ENCODE results near the gene TPRN.

The TPRN gene

DNA sequence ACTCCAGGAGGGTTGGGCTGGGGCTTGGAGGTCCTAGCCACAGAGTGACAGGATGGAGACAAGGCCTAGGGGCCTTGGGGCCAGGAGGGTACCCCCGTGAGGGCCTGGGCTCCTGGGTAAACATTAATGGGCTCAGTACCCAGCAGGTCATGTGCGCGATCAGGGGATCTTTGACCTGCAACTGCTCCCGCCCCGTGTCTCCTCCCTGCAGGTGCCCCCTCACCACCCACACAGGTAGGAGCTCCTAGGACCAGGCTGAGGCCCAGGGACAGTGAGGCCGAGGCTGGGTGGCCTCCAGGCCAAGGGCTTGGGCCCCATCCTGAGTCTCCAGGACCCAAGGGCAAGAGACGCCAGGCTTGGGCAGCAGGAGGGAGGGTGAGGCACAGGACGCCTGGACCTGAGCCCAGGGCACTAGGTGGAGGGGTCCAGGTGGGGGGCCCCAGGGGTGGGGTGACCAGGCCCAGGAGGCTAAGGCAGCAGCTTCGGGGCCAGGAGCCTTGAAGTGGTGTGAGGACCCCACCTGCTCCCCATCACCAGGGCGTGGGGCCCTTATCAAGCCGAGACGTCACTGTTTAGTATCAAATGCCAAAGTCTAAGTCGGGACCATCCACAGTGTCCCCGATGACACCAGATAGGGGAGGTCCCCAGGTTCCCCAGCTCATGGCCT, 30.3 kb upstream of the TPRN start, which contains the start of gene SLC34A3:
SLC34A3 (plus strand) TSS at position 197 of the 667 bp plus-strand sequence. CDS start 802 bp downstream, outside the sequence.
- FAIRE-seq = no peak
- DNase-seq (ENCODE audit: insufficient read length, low spot score) = no peak

DNA sequence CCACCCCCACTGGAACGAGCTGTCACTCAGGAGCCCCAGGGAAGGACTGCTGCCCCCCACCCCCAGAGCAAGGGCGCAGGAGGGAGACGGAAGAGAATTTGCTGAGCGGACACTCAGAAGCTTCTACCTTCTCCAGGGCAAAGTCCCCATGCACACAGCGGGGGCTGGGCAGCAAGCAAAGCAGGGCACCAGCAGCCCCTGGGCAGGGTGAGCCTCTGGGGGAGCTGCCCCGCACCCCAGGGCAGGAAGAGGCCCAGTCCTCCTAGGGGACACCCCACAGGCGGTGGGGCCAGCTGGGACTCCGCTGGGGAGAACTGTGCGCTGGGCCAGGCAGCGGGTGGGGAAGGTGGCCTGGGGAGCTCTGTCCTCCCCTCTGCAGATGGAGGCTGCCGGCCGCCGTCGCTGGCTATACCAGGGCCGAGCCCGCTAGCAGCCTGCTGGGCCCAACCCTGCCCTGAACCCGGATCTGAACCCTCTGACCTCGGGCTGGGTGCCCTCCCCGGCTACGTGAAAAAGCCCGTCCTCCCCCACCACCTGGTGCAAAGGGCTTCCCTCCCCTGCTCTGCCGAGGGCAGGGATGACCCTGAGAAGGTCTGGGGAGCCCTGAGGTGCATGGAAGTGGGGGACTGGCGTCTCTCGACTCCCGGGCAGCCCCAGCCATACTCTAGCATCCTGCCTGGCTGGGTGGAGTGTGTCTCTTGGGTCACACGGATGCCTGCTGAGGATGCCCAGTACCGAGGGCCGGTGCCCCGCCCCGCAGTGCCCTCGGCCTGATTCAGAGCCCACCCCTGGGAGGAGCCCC, 29.6 kb upstream of the TPRN start:
- DNase-seq (ENCODE audit: insufficient read length, low spot score) (no peak), FAIRE-seq (no peak)
- TF ChIP-seq POU2F2 (IDR thresholded peaks at IDR 0.05; ENCODE audit: low read depth, low read length) (no peak), TAF1 (IDR thresholded peaks at IDR 0.05; ENCODE audit: low read depth, low read length) (no peak), POLR2AphosphoS5 (IDR thresholded peaks at IDR 0.05; ENCODE audit: low read depth, low read length) (no peak), SPI1 (IDR thresholded peaks at IDR 0.05; ENCODE audit: low read depth, low read length) (no peak), PAX5 (IDR thresholded peaks at IDR 0.05; ENCODE audit: insufficient read depth, low read length, severe bottlenecking) (no peak), POLR2A (IDR thresholded peaks at IDR 0.05; ENCODE audit: low read depth, low read length) (no peak)

More for the DNA sequence above, 30.3 kb upstream of the TPRN start, which contains the start of gene SLC34A3:
- no peak for TF ChIP-seq SPI1 (IDR thresholded peaks at IDR 0.05; ENCODE audit: low read depth, low read length)
- no peak for TF ChIP-seq PAX5 (IDR thresholded peaks at IDR 0.05; ENCODE audit: insufficient read depth, low read length, severe bottlenecking)
- no peak for TF ChIP-seq TAF1 (IDR thresholded peaks at IDR 0.05; ENCODE audit: low read depth, low read length)
- no peak for TF ChIP-seq POLR2AphosphoS5 (IDR thresholded peaks at IDR 0.05; ENCODE audit: low read depth, low read length)
- TF ChIP-seq POLR2A (IDR thresholded peaks at IDR 0.05; ENCODE audit: low read depth, low read length) = no peak
- TF ChIP-seq POU2F2 (IDR thresholded peaks at IDR 0.05; ENCODE audit: low read depth, low read length) = no peak

DNA sequence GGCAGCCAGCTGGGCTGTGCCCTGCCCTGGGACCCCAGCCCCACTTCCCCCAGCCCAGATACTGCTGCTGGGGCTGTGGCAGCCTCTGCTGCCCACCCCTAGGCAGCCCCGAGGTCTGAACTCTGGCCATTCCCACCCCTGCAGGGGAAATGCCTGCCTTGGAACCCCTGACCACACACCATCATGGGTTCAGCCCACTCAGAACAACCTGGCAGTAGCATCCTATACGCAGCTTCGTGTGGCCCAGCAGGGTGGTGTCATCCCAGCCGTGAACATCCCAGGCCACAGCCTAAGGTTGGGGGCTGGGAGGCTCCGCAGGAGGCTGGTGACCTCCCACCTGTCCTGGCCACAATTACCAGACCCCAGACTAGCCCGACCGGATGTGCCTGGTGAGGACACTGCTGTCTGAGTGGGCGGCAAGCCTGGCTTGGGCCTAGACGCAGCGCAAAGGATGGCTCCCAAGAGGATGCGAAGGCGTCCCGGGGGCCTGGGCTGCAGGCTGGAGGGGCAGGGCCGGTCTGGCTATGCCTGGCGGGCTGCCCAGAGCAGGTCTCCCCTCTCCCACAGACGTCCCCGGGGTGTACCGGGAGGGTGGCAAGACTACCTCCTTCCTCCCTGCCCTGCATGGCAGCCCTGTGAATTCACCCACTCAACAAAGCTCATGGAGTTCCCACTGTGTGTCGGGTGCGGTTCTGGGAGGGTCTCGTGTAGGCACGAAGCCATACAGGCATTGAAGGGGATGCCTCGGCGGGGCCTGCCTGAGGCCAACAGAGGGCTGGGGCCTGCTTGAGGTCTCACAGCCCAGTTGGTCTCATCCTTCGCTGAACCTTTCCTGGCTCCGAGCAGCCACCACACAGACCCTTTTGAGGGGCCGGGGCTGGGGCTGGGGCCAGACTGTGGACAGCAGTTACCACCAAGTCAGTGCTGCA, 28.7 kb upstream of the TPRN start:
- no peak for FAIRE-seq
- TF ChIP-seq SPI1 (IDR thresholded peaks at IDR 0.05; ENCODE audit: low read depth, low read length) (no peak), POLR2AphosphoS5 (IDR thresholded peaks at IDR 0.05; ENCODE audit: low read depth, low read length) (no peak), POU2F2 (IDR thresholded peaks at IDR 0.05; ENCODE audit: low read depth, low read length) (no peak), PAX5 (IDR thresholded peaks at IDR 0.05; ENCODE audit: insufficient read depth, low read length, severe bottlenecking) (no peak), POLR2A (IDR thresholded peaks at IDR 0.05; ENCODE audit: low read depth, low read length) (no peak), TAF1 (IDR thresholded peaks at IDR 0.05; ENCODE audit: low read depth, low read length) (no peak)
- no peak for DNase-seq (ENCODE audit: insufficient read length, low spot score)

DNA sequence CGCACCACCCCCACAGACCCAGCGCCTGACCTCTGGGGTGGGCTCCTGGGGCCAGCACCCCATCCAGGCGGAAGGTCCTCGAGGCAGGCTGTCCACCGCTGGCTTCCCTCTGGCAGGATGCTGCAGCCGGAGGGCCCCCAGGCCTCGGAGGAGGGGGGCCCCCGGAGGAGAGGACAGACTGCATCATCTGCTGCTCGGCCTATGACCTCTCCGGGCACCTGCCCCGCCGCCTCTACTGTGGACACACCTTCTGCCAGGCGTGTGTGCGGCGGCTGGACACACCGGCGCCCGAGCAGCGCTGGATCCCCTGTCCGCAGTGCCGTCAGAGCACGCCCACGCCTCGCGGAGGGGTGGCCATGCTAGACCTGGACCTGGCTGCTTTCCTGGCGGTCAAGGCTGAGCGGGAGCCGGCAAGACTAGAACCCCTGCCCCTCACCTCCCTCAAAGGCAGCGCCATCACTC, 28.0 kb upstream of the TPRN start:
- TF ChIP-seq PAX5 (IDR thresholded peaks at IDR 0.05; ENCODE audit: insufficient read depth, low read length, severe bottlenecking) = no peak
- no peak for TF ChIP-seq POLR2AphosphoS5 (IDR thresholded peaks at IDR 0.05; ENCODE audit: low read depth, low read length)
- TF ChIP-seq TAF1 (IDR thresholded peaks at IDR 0.05; ENCODE audit: low read depth, low read length) = no peak
- TF ChIP-seq POLR2A (IDR thresholded peaks at IDR 0.05; ENCODE audit: low read depth, low read length) = no peak
- TF ChIP-seq SPI1 (IDR thresholded peaks at IDR 0.05; ENCODE audit: low read depth, low read length) = no peak
- TF ChIP-seq POU2F2 (IDR thresholded peaks at IDR 0.05; ENCODE audit: low read depth, low read length) = no peak
- FAIRE-seq = no peak
- no peak for DNase-seq (ENCODE audit: insufficient read length, low spot score)

DNA sequence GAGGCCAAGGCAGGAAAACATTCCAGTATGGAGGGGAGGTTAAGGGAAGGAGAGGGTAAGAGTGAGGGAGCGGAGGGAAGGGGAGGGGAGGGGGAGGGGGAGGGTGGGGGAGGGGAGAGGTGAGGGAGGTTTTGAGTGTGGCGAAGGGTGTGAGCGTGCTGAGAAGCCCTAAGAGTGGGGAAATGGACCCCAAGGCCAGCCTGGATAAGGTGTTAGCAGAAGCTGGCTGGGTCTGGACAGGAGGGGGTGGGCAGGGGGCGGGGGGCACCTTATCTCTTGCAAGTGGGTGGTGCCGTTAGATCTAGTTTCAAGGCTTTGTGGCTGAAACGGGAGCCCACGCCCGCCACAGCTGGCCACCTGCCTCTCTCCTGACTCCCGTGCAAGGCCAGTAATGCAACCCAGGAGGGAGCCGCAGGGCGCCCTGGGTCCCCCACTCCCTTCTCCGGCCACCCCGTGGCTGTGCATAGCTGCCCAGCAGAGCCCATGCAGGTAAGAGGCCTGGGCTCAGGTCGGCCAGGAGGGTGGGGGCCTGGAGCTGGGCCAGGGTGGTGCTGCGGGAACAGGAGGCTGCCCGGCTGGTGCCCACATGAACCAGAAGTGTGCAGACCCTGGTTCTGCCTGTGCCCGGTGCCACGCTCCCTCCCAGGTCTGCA, 27.4 kb upstream of the TPRN start:
- DNase-seq (ENCODE audit: insufficient read length, low spot score) (no peak), FAIRE-seq (no peak)
- no peak for TF ChIP-seq TAF1 (IDR thresholded peaks at IDR 0.05; ENCODE audit: low read depth, low read length)
- no peak for TF ChIP-seq POLR2A (IDR thresholded peaks at IDR 0.05; ENCODE audit: low read depth, low read length)
- TF ChIP-seq PAX5 (IDR thresholded peaks at IDR 0.05; ENCODE audit: insufficient read depth, low read length, severe bottlenecking) = no peak
- TF ChIP-seq POLR2AphosphoS5 (IDR thresholded peaks at IDR 0.05; ENCODE audit: low read depth, low read length) = no peak
- no peak for TF ChIP-seq POU2F2 (IDR thresholded peaks at IDR 0.05; ENCODE audit: low read depth, low read length)
- TF ChIP-seq SPI1 (IDR thresholded peaks at IDR 0.05; ENCODE audit: low read depth, low read length) = no peak

DNA sequence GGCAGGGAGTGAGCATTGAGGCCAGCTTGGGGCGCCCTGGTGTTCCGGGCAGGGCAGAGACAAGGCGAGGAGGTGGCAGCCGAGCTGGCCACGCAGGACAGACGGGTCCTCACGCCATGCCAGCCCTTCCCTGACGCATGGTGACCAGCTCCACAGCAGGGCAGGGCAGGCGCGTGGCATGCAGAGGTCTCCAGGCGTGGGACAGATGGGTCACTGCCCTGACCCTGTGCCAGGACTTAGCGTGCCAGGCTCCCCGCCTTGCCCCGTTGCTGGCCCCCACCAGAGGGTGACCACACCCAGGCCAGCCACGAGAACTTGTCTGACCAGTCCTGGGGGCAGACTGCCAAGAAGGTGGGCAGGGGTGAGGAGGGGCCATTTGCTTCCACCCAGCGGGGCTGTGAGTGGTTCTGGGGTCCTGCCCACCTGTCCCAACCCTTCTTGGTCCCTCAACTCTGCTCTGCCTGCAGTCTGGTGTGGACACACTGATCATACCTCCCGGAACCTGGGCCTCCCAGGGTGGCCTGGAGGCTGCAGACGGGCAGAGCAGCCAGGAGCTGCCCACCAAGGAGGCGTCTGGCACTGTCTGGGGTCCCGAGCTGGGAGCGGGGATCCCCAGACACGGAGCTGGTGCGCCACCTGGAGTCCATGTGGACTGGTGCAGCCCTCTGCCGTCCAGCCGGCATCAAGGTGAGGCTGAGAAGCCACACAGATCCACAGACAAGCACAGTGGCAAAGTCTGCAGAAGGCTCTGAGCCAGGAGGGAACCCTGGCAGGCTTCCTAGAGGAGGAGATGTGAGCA, 26.7 kb upstream of the TPRN start, which contains the start of gene RNF224:
RNF224 (plus strand) TSS at position 449 of the 799 bp plus-strand sequence. CDS start 834 bp downstream, outside the sequence.
- FAIRE-seq (peak; percentile 98), DNase-seq (ENCODE audit: insufficient read length, low spot score) (peak; percentile 88)
- TF ChIP-seq POU2F2 (IDR thresholded peaks at IDR 0.05; ENCODE audit: low read depth, low read length) = 0 out of 2 replicates have a peak, but pooled peaks have one; percentile 28
- TF ChIP-seq POLR2AphosphoS5 (IDR thresholded peaks at IDR 0.05; ENCODE audit: low read depth, low read length) = no peak

DNA sequence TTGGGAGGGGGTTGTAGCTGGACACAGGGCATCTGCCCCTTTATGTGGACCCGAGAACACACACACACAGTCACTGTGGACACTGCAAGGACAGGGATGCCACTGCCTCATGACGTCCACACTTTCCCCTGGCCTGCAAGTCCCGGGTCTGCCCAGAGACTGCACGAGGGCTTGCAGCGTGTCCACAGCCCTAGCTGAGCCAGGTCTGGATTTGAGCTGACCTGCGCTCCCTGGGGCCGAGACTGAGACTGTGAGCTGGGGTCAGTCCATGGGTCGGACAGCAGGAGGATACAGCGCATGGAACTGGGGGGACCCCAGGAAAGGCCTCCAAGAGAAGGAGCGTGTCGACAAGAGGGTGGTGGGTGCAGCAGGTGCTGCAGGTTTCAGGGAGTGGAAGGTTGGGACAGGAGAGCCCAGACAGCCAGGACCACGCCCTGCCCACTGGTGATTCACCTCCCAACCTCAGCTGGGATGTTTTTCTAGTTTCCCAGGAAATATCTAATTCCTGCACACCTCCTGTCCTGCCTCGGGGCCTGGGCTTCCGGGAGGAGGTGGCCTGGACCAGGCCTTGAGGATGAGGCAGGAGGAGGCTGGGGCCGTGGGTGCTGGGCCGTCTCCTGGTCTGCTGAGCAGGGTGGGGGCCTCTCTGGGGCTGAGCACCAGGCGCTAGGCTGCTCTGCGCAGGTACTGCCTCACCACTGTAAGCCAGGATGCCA, 26.0 kb upstream of the TPRN start:
- no peak for DNase-seq (ENCODE audit: insufficient read length, low spot score)
- FAIRE-seq = peak; percentile 35
- TF ChIP-seq PAX5 (IDR thresholded peaks at IDR 0.05; ENCODE audit: insufficient read depth, low read length, severe bottlenecking) (no peak), POLR2AphosphoS5 (IDR thresholded peaks at IDR 0.05; ENCODE audit: low read depth, low read length) (no peak), SPI1 (IDR thresholded peaks at IDR 0.05; ENCODE audit: low read depth, low read length) (no peak), POU2F2 (IDR thresholded peaks at IDR 0.05; ENCODE audit: low read depth, low read length) (no peak), POLR2A (IDR thresholded peaks at IDR 0.05; ENCODE audit: low read depth, low read length) (no peak), TAF1 (IDR thresholded peaks at IDR 0.05; ENCODE audit: low read depth, low read length) (no peak)

Measured in GM12891 (cell line).